ENCODE measurements around the gene TRIM17. TPM values are rescaled to one million over a fixed set of nuclear protein-coding genes. Genes with fewer than 3 reads are reported as not detected.

TRIM17 gene
- total RNA-seq, 3 donors from 2014 or later (not counting 1 experiment from before 2014, with no cell fraction given) = 8.0 to 13.4 (median 8.4) TPM

DNA sequence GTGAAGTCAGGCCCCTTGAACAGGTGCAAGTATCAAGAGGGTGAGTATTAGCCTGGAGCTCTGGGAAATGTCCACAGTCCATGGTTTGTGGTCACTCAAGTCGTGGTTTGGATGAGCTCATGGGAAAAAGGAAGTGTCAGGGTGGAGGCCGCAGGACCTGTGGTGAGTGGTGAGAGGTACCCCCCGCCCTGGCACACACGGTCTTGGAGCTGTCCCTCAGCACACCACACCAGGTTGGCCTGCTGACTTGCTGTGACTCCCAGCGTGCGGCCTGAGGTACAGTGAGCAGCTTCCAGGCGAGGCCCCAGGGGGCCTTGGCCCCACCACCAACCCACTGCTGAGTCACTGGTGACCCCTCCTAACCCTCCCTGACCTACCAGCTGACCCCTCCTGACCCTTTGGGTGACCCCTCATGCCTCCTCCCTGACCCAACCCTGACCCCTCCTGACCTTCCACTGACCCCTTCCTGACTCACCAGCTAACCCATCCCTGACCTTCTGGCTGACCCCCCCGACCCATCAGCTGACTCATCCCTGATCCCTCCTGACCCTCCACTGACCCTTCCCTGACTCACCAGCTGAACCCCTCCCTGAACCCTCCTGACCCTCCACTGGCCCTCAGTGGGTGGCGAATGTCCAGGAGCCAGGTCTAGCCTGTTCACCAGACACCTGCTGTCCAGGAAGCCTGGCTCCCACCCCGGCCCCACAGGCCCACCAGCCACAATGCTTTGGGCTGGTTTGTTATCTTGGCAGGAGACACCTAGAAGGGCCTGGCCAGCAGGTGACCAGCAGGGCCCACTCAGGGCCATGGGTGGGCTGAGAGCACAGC lies 35.7 kb upstream of the TRIM17 start:
- Histone ChIP-seq H3K36me3 (ENCODE audit: control insufficient read depth, insufficient read depth, low read length) (no peaks in the 10 kb centered on the region), H3K4me1 (ENCODE audit: control insufficient read depth, insufficient read depth, low read length) (peaks cover 6% of the 10 kb centered on the region), H3K9me3 (ENCODE audit: control insufficient read depth, insufficient read depth, low read length) (no peaks in the 10 kb centered on the region), H3K27me3 (ENCODE audit: control insufficient read depth, insufficient read depth, low read length) (no peaks in the 10 kb centered on the region), H3K4me3 (ENCODE audit: low read length) (no peak overlapping the region), H3K27ac (ENCODE audit: low read length) (no peak overlapping the region)
- 73% methylated on average over 10 of the region's 10 CpGs for whole genome bisulfite sequencing (ENCODE audit: insufficient coverage)
- peaks cover 16 to 21% of the 10 kb centered on the region in 2 donors for H3K4me1 Mint-ChIP-seq
- DNase-seq (no peak), ATAC-seq (no peak)
- H3K36me3 Mint-ChIP-seq = no peaks in the 10 kb centered on the region
- TF ChIP-seq, protein P1, sequence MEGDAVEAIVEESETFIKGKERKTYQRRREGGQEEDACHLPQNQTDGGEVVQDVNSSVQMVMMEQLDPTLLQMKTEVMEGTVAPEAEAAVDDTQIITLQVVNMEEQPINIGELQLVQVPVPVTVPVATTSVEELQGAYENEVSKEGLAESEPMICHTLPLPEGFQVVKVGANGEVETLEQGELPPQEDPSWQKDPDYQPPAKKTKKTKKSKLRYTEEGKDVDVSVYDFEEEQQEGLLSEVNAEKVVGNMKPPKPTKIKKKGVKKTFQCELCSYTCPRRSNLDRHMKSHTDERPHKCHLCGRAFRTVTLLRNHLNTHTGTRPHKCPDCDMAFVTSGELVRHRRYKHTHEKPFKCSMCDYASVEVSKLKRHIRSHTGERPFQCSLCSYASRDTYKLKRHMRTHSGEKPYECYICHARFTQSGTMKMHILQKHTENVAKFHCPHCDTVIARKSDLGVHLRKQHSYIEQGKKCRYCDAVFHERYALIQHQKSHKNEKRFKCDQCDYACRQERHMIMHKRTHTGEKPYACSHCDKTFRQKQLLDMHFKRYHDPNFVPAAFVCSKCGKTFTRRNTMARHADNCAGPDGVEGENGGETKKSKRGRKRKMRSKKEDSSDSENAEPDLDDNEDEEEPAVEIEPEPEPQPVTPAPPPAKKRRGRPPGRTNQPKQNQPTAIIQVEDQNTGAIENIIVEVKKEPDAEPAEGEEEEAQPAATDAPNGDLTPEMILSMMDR (IDR thresholded peaks at IDR 0.05) = no peak
- peaks cover 10 to 22% of the 10 kb centered on the region in 2 donors for H3K27me3 Mint-ChIP-seq (ENCODE audit: low read depth in 2 of 2)
- intact Hi-C loops (cut with micrococcal nuclease) = no loop called here
- no peak overlapping the region for H3K27ac Mint-ChIP-seq
- no peaks in the 10 kb centered on the region for H3K9me3 Mint-ChIP-seq
- no peak overlapping the region for H3K4me3 Mint-ChIP-seq

DNA sequence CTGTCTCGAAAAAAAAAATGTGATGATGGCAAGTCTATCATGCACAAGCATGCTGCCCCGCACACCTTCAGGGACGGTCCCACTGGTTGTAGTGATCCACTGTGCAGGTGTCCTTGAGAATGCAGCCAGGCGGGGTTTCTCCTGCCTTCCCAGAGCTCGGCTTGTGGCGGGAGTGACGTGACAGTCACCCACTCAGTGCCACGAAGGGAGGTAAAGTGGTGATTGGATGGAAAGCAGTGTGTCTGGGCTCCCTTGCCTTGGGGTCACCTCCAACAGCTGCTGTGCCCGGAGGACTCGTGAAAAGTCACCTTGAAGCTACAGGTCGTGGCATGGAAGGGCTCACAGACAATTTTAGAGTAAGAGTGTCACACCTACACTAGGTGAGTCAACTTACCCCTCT lies 33.5 kb upstream of the TRIM17 start:
- TF ChIP-seq, protein P1 (IDR thresholded peaks at IDR 0.05) = no peak
- no peak overlapping the region for H3K27ac Mint-ChIP-seq
- intact Hi-C loops (cut with micrococcal nuclease) = no loop called here
- no peaks in the 10 kb centered on the region for H3K9me3 ChIP-seq (ENCODE audit: control insufficient read depth, insufficient read depth, low read length)
- H3K4me3 Mint-ChIP-seq = no peak overlapping the region
- H3K4me3 ChIP-seq (ENCODE audit: low read length) = no peak overlapping the region
- ATAC-seq (no peak), DNase-seq (no peak)
- peaks cover 16% of the 10 kb centered on the region for H3K27me3 ChIP-seq (ENCODE audit: control insufficient read depth, insufficient read depth, low read length)
- H3K4me1 Mint-ChIP-seq = peaks cover 15 to 23% of the 10 kb centered on the region in 2 donors
- H3K27ac ChIP-seq (ENCODE audit: low read length) = no peak overlapping the region
- peaks cover 10% of the 10 kb centered on the region for H3K4me1 ChIP-seq (ENCODE audit: control insufficient read depth, insufficient read depth, low read length)
- peaks cover 28 to 44% of the 10 kb centered on the region in 2 donors for H3K27me3 Mint-ChIP-seq (ENCODE audit: low read depth in 2 of 2)
- H3K36me3 Mint-ChIP-seq = no peaks in the 10 kb centered on the region
- no peaks in the 10 kb centered on the region for H3K36me3 ChIP-seq (ENCODE audit: control insufficient read depth, insufficient read depth, low read length)
- 93% methylated on average over 11 of the region's 11 CpGs for WGBS (ENCODE audit: insufficient coverage)
- no peaks in the 10 kb centered on the region for H3K9me3 Mint-ChIP-seq

- 96% methylated on average over 5 of the region's 6 CpGs for WGBS (ENCODE audit: insufficient coverage)
- ATAC-seq = no peak
- H3K36me3 ChIP-seq (ENCODE audit: control insufficient read depth, insufficient read depth, low read length) = no peaks in the 10 kb centered on the region
- H3K4me1 ChIP-seq (ENCODE audit: control insufficient read depth, insufficient read depth, low read length) = peaks cover 10% of the 10 kb centered on the region
- Mint-ChIP-seq H3K36me3 (no peaks in the 10 kb centered on the region), H3K4me3 (no peak overlapping the region), H3K27ac (no peak overlapping the region), H3K4me1 (peaks cover 17 to 21% of the 10 kb centered on the region in 2 donors), H3K9me3 (no peaks in the 10 kb centered on the region), H3K27me3 (ENCODE audit: low read depth in 2 of 2) (peaks cover 46 to 62% of the 10 kb centered on the region in 2 donors)
- TF ChIP-seq, protein P1 (IDR thresholded peaks at IDR 0.05) = no peak
- intact Hi-C loops (cut with micrococcal nuclease) = no loop called here
- H3K27ac ChIP-seq (ENCODE audit: low read length) = no peak overlapping the region
- DNase-seq = no peak
- H3K27me3 ChIP-seq (ENCODE audit: control insufficient read depth, insufficient read depth, low read length) = peaks cover 28% of the 10 kb centered on the region
- H3K9me3 ChIP-seq (ENCODE audit: control insufficient read depth, insufficient read depth, low read length) = no peaks in the 10 kb centered on the region
- no peak overlapping the region for H3K4me3 ChIP-seq (ENCODE audit: low read length)
These were observed 31.7 kb upstream of the TRIM17 start for GRCh38 chr1:228448372-228448771.
